ENCODE results near the gene MSH5. TPM values are rescaled to one million over a fixed set of nuclear protein-coding genes. Genes with fewer than 3 reads are reported as not detected.

MSH5 gene
- total and polyA plus RNA-seq, 2 experiments from 2014 or later, result 12.1 to 23.9 TPM

GRCh38 chr6:31701666-31702404 is 38.0 kb upstream of the MSH5 start:
- H3K4me3 Mint-ChIP-seq, result peak overlapping the region; percentile 96
- Histone ChIP-seq H3K4me2 (peak overlapping the region; percentile 86), H4K20me1 (replicated peaks; ENCODE audit: insufficient read depth) (peaks cover 3% of the 10 kb centered on the region; the same call in 1 of the 2 replicates), H3F3A (replicated peaks; ENCODE audit: low read depth) (peaks cover 3% of the 10 kb centered on the region; the same call in 1 of the 2 replicates), H3K4me1 (ENCODE audit: insufficient read depth) (peaks cover 5% of the 10 kb centered on the region; the same call in 1 of the 2 replicates), H3K4me3 (peak overlapping the region; percentile 80), H2AFZ (peak overlapping the region; percentile 80; the same call in 1 of the 2 replicates), H3K36me3 (ENCODE audit: insufficient read depth) (no peaks in the 10 kb centered on the region), H3K27me3 (ENCODE audit: insufficient read depth) (no peaks in the 10 kb centered on the region), H3K27ac (ENCODE audit: low read depth) (no peak overlapping the region), H3K79me2 (replicated peaks; ENCODE audit: insufficient read depth) (peaks cover 14% of the 10 kb centered on the region), H3K9me2 (ENCODE audit: insufficient read depth) (no peaks in the 10 kb centered on the region)
- ATAC-seq (no peak), DNase-seq (ENCODE audit: low spot score) (no peak)
- peaks cover 10% of the 10 kb centered on the region for H3K4me1 Mint-ChIP-seq
- peaks cover 8% of the 10 kb centered on the region; the same call in 2 of the 3 replicates for H3K36me3 Mint-ChIP-seq (ENCODE audit: low read depth)
- H3K27ac Mint-ChIP-seq, result peak overlapping the region; percentile 95
- no peaks in the 10 kb centered on the region for H3K9me3 Mint-ChIP-seq
- TF ChIP-seq ZNF331 (CRISPR knock-in tag; IDR thresholded peaks at IDR 0.05; ENCODE audit: low read depth), result no peak
- no peak for TF ChIP-seq EZH2 (IDR thresholded peaks at IDR 0.05; ENCODE audit: low read depth, unreplicated experiment)
- TF ChIP-seq POLR2AphosphoS5 (IDR thresholded peaks at IDR 0.05; ENCODE audit: low read depth), result no peak
- TF ChIP-seq NANOG (IDR thresholded peaks at IDR 0.05; ENCODE audit: borderline replicate concordance), result no peak
- TF ChIP-seq CTCF (conservative IDR thresholded peaks at IDR 0.05; ENCODE audit: low read depth in 2 of 2), result no peak
- peaks cover 6% of the 10 kb centered on the region for H3K27me3 Mint-ChIP-seq (ENCODE audit: insufficient read depth, low read depth, poor library complexity)

- Mint-ChIP-seq H3K4me3 (peak overlapping the region; percentile 96), H3K9me3 (no peaks in the 10 kb centered on the region), H3K27me3 (ENCODE audit: insufficient read depth, low read depth, poor library complexity) (peaks cover 10% of the 10 kb centered on the region), H3K27ac (peak overlapping the region; percentile 95), H3K4me1 (peaks cover 10% of the 10 kb centered on the region), H3K36me3 (ENCODE audit: low read depth) (peaks cover 8% of the 10 kb centered on the region; the same call in 2 of the 3 replicates)
- ATAC-seq (peak; percentile 41), DNase-seq (ENCODE audit: low spot score) (no peak)
- peaks cover 3% of the 10 kb centered on the region; the same call in 1 of the 2 replicates for H3F3A ChIP-seq (replicated peaks; ENCODE audit: low read depth)
- H2AFZ ChIP-seq, result peak overlapping the region; percentile 80
- no peaks in the 10 kb centered on the region for H3K27me3 ChIP-seq (ENCODE audit: insufficient read depth)
- no peaks in the 10 kb centered on the region for H3K36me3 ChIP-seq (ENCODE audit: insufficient read depth)
- H3K4me3 ChIP-seq, result peak overlapping the region; percentile 80
- H3K27ac ChIP-seq (ENCODE audit: low read depth), result peak overlapping the region; percentile 89; the same call in 1 of the 2 replicates
- peaks cover 14% of the 10 kb centered on the region for H3K79me2 ChIP-seq (replicated peaks; ENCODE audit: insufficient read depth)
- H3K9me2 ChIP-seq (ENCODE audit: insufficient read depth), result no peaks in the 10 kb centered on the region
- H4K20me1 ChIP-seq (replicated peaks; ENCODE audit: insufficient read depth), result peaks cover 3% of the 10 kb centered on the region; the same call in 1 of the 2 replicates
- H3K4me1 ChIP-seq (ENCODE audit: insufficient read depth), result peaks cover 5% of the 10 kb centered on the region; the same call in 1 of the 2 replicates
- peak overlapping the region; percentile 86 for H3K4me2 ChIP-seq
- TF ChIP-seq JUNB (IDR thresholded peaks at IDR 0.05; ENCODE audit: unreplicated experiment) (no peak), EZH2phosphoT487 (IDR thresholded peaks at IDR 0.05; ENCODE audit: unreplicated experiment) (no peak), REST (IDR thresholded peaks at IDR 0.05; ENCODE audit: unreplicated experiment) (no peak), POLR2AphosphoS5 (IDR thresholded peaks at IDR 0.05; ENCODE audit: low read depth) (no peak)
- TF ChIP-seq, protein P1, sequence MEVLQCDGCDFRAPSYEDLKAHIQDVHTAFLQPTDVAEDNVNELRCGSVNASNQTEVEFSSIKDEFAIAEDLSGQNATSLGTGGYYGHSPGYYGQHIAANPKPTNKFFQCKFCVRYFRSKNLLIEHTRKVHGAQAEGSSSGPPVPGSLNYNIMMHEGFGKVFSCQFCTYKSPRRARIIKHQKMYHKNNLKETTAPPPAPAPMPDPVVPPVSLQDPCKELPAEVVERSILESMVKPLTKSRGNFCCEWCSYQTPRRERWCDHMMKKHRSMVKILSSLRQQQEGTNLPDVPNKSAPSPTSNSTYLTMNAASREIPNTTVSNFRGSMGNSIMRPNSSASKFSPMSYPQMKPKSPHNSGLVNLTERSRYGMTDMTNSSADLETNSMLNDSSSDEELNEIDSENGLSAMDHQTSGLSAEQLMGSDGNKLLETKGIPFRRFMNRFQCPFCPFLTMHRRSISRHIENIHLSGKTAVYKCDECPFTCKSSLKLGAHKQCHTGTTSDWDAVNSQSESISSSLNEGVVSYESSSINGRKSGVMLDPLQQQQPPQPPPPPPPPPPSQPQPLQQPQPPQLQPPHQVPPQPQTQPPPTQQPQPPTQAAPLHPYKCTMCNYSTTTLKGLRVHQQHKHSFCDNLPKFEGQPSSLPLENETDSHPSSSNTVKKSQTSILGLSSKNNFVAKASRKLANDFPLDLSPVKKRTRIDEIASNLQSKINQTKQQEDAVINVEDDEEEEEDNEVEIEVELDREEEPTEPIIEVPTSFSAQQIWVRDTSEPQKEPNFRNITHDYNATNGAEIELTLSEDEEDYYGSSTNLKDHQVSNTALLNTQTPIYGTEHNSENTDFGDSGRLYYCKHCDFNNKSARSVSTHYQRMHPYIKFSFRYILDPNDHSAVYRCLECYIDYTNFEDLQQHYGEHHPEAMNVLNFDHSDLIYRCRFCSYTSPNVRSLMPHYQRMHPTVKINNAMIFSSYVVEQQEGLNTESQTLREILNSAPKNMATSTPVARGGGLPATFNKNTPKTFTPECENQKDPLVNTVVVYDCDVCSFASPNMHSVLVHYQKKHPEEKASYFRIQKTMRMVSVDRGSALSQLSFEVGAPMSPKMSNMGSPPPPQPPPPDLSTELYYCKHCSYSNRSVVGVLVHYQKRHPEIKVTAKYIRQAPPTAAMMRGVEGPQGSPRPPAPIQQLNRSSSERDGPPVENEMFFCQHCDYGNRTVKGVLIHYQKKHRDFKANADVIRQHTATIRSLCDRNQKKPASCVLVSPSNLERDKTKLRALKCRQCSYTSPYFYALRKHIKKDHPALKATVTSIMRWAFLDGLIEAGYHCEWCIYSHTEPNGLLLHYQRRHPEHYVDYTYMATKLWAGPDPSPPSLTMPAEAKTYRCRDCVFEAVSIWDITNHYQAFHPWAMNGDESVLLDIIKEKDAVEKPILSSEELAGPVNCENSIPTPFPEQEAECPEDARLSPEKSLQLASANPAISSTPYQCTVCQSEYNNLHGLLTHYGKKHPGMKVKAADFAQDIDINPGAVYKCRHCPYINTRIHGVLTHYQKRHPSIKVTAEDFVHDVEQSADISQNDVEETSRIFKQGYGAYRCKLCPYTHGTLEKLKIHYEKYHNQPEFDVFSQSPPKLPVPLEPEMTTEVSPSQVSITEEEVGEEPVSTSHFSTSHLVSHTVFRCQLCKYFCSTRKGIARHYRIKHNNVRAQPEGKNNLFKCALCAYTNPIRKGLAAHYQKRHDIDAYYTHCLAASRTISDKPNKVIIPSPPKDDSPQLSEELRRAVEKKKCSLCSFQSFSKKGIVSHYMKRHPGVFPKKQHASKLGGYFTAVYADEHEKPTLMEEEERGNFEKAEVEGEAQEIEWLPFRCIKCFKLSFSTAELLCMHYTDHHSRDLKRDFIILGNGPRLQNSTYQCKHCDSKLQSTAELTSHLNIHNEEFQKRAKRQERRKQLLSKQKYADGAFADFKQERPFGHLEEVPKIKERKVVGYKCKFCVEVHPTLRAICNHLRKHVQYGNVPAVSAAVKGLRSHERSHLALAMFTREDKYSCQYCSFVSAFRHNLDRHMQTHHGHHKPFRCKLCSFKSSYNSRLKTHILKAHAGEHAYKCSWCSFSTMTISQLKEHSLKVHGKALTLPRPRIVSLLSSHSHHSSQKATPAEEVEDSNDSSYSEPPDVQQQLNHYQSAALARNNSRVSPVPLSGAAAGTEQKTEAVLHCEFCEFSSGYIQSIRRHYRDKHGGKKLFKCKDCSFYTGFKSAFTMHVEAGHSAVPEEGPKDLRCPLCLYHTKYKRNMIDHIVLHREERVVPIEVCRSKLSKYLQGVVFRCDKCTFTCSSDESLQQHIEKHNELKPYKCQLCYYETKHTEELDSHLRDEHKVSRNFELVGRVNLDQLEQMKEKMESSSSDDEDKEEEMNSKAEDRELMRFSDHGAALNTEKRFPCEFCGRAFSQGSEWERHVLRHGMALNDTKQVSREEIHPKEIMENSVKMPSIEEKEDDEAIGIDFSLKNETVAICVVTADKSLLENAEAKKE (CRISPR knock-in tag; IDR thresholded peaks at IDR 0.05), result no peak
Measured at GRCh38 chr6:31702405-31702818, 37.4 kb upstream of the MSH5 start.
